Stomach (tissue), 9 donors: ENCODE data around the gene FLT3LG. TPM values are rescaled to one million over a fixed set of nuclear protein-coding genes. Genes with fewer than 3 reads are reported as not detected.
A peak's percentile ranks its signal among the peaks of the same experiment; 100 is the strongest.
"Not testable (repeated sequence)": the region's sequence is repeated elsewhere in the genome, so short reads cannot be mapped to it uniquely, and the experiment has no call there.

Experiments
- DNase-seq, 2 donors: peaks; one replicate each; pipeline versions ENCODE4 v3.0.0 to v3.0.0-alpha.2; 2013 to 2019
- H3K27ac ChIP-seq, 5 donors: fragments of 200-600 bp in 4 of 5; sonication (generic) in 4 of 5; one replicate each; pipeline ENCODE4 v1.5.1; 2013 to 2019; ENCODE audit warnings: mild to moderate bottlenecking in 1 of 5, moderate library complexity in 1 of 5
- H3K27me3 ChIP-seq, 3 donors: fragments of 200-600 bp; sonication (generic); one replicate each; pipeline ENCODE4 v1.5.1; 2017 to 2019; ENCODE audit warnings: mixed run types in 1 of 3
- H3K36me3 ChIP-seq, 4 donors: fragments of 200-600 bp; sonication (generic); 1 replicate in 3 of 4; 2 replicates in 1 of 4; pipeline ENCODE4 v1.5.1; 2016 to 2019
- H3K4me1 ChIP-seq, 4 donors: fragments of 200-600 bp; sonication (generic); one replicate each; pipeline ENCODE4 v1.5.1; 2016 to 2019
- H3K4me3 ChIP-seq, 4 donors: fragments of 200-600 bp; sonication (generic) in 3 of 4; one replicate each; pipeline ENCODE4 v1.5.1; 2016 to 2019; ENCODE audit warnings: mild to moderate bottlenecking in 1 of 4
- H3K9me3 ChIP-seq, 4 donors: fragments of 200-600 bp; sonication (generic); one replicate each; pipeline ENCODE4 v1.5.1; 2016 to 2019
- CTCF ChIP-seq, 7 experiments: fragments of 450-650 bp in 4 of 7; fragments of 200-600 bp in 3 of 7; sonication (generic) in 3 of 7; IDR thresholded peaks; one replicate each; pipeline ENCODE4 v1.5.1; 2016 to 2019; ENCODE audit warnings: antibody characterized with exemption in 7 of 7, control low read depth in 2 of 7, mild to moderate bottlenecking in 1 of 7
- EP300 ChIP-seq: sonication (generic); formaldehyde crosslinking; IDR thresholded peaks from one replicate; pipeline ENCODE4 v1.6.1; 2017; ENCODE audit warnings: antibody characterized with exemption
- POLR2A ChIP-seq, 4 donors: fragments of 450-650 bp; IDR thresholded peaks; one replicate each; pipeline ENCODE4 v1.6.1; 2016; ENCODE audit warnings: antibody characterized with exemption in 4 of 4, control low read depth in 2 of 4, mild to moderate bottlenecking in 1 of 4, moderate library complexity in 1 of 4
- POLR2AphosphoS5 ChIP-seq, 3 donors: sonication (generic); formaldehyde crosslinking; IDR thresholded peaks; one replicate each; pipeline ENCODE4 v1.6.1; 2016; ENCODE audit warnings: antibody characterized with exemption in 3 of 3
- WGBS, 5 donors: extraction: QIAGEN DNeasy Blood & Tissue Kit in 3 of 5; methylation state at CpG; one replicate each; pipeline versions ENCODE4 v1.1.5 to v1.1.7; 2013 to 2018; 5-methylcytosine and 5-hydroxymethylcytosine counted together
- intact Hi-C: fragments of 100-400 bp; cut with DNase I; formaldehyde crosslinking; loops from one replicate; pipeline ENCODE4 v1.15.1; 2023; ENCODE audit warnings: low total_unique reads
- polyA plus RNA-seq, 3 donors: library from polyadenylated mRNA; stranded (reverse); fragments of 200-250 nt; gene quantifications; one replicate each; pipeline ENCODE4 v1.2.3, GENCODE V29; 2013
- total RNA-seq, 5 donors: library from RNA; depleted of rRNA; stranded (reverse); fragments of >200 nt; gene quantifications; one replicate each; pipeline versions ENCODE4 v1.1.0 to v1.2.3, GENCODE V29; 2014 to 2016
- donor health status: healthy with polysubstance abuse.
- donor health status: Bipolar disorder and iron deficiency.
- donor health status: healthy.

Gene FLT3LG
- total and polyA plus RNA-seq, 8 donors: 1.3 to 14.5 (median 11.0) TPM; not detected in 3

- WGBS, 5 donors: 17 to 27% (median 22%) methylated on average over 14 of the region's 14 CpGs
- DNase-seq: no peak
- Histone ChIP-seq H3K9me3 (no peaks in the 10 kb centered on the region), H3K27me3 (peaks cover 5 to 62% (median 53%) of the 10 kb centered on the region in 3 donors), H3K36me3 (peaks cover 6 to 12% (median 9%) of the 10 kb centered on the region in 4 donors), H3K4me1 (peaks cover 0 to 35% (median 21%) of the 10 kb centered on the region in 4 donors), H3K4me3 (peak overlapping the region in 3 of 4 donors; percentile 54 to 89 (median 62)), H3K27ac (peak overlapping the region in 2 of 5 donors; percentile 85 to 89)
- intact Hi-C loops: loop anchor here (5.0 kb wide), 1 partner anchor 50 kb away; no protein-coding TSS in a partner anchor
- TF ChIP-seq POLR2AphosphoS5 (IDR thresholded peaks at IDR 0.05): no peak
- TF ChIP-seq CTCF (IDR thresholded peaks at IDR 0.05): no peak
These were observed 32.1 kb upstream of the FLT3LG start for GRCh38 chr19:49441960-49442350.

- intact Hi-C loops: loop anchor here (5.0 kb wide), 1 partner anchor 50 kb away; no protein-coding TSS in a partner anchor
- WGBS, 5 donors: 4 to 8% (median 7%) methylated on average over 11 of the region's 11 CpGs
- Histone ChIP-seq H3K9me3 (no peaks in the 10 kb centered on the region), H3K36me3 (peaks cover 6 to 16% (median 13%) of the 10 kb centered on the region in 4 donors), H3K4me3 (peak overlapping the region; percentile 54 to 89 (median 66)), H3K27me3 (peaks cover 5 to 58% (median 49%) of the 10 kb centered on the region in 3 donors), H3K4me1 (peaks cover 0 to 35% (median 22%) of the 10 kb centered on the region in 4 donors), H3K27ac (peak overlapping the region in 4 of 5 donors; percentile 35 to 89 (median 82))
- TF ChIP-seq POLR2AphosphoS5 (IDR thresholded peaks at IDR 0.05) (no peak), EP300 (no peak), POLR2A (IDR thresholded peaks at IDR 0.05) (no peak), CTCF (IDR thresholded peaks at IDR 0.05) (no peak)
- DNase-seq: no peak
These were observed 31.7 kb upstream of the FLT3LG start for GRCh38 chr19:49442354-49442753.

- TF ChIP-seq POLR2A (IDR thresholded peaks at IDR 0.05) (no peak), CTCF (IDR thresholded peaks at IDR 0.05) (no peak), EP300 (no peak), POLR2AphosphoS5 (IDR thresholded peaks at IDR 0.05) (no peak)
- Histone ChIP-seq H3K36me3 (peaks cover 6 to 21% (median 17%) of the 10 kb centered on the region in 4 donors), H3K4me3 (peak overlapping the region; percentile 54 to 89 (median 66)), H3K4me1 (peaks cover 0 to 39% (median 27%) of the 10 kb centered on the region in 4 donors), H3K27ac (peak overlapping the region; percentile 68 to 89 (median 82)), H3K27me3 (peaks cover 5 to 53% (median 43%) of the 10 kb centered on the region in 3 donors), H3K9me3 (no peaks in the 10 kb centered on the region)
- intact Hi-C loops: loop anchor here (5.0 kb wide), 1 partner anchor 51 kb away; no protein-coding TSS in a partner anchor
- peak; percentile 90 to 95 for DNase-seq
- WGBS, 5 donors: 1 to 3% (median 1%) methylated on average over 31 to 43 of the region's 43 CpGs
These were observed 31.1 kb upstream of the FLT3LG start for GRCh38 chr19:49442771-49443365.

GRCh38 chr19:49443366-49444099, 30.5 kb upstream of the FLT3LG start:
- intact Hi-C loops: loop anchor here (5.0 kb wide), 1 partner anchor 51 kb away; no protein-coding TSS in a partner anchor
- Histone ChIP-seq H3K9me3 (no peaks in the 10 kb centered on the region), H3K27ac (peak overlapping the region; percentile 68 to 89 (median 82)), H3K36me3 (peaks cover 6 to 28% (median 21%) of the 10 kb centered on the region in 4 donors), H3K27me3 (peaks cover 5 to 46% (median 38%) of the 10 kb centered on the region in 3 donors), H3K4me1 (peaks cover 0 to 46% (median 28%) of the 10 kb centered on the region in 4 donors), H3K4me3 (peak overlapping the region; percentile 54 to 89 (median 66))
- TF ChIP-seq EP300: no peak
- TF ChIP-seq POLR2A (IDR thresholded peaks at IDR 0.05): no peak
- peak in 6 of 7 experiments; percentile 26 to 93 (median 78) for TF ChIP-seq CTCF (IDR thresholded peaks at IDR 0.05)
- TF ChIP-seq POLR2AphosphoS5 (IDR thresholded peaks at IDR 0.05): peak in 1 of 3 donors; percentile 71
- DNase-seq: peak; percentile 95 to 98
- WGBS, 5 donors: 0% methylated on average over 36 to 47 of the region's 47 CpGs

GRCh38 chr19:49444100-49444700, 29.8 kb upstream of the FLT3LG start:
- H3K9me3 ChIP-seq, DNase-seq: not testable (repeated sequence)
- peaks cover 0 to 48% (median 29%) of the 10 kb centered on the region in 4 donors for H3K4me1 ChIP-seq
- peaks cover under 1 to 39% (median 32%) of the 10 kb centered on the region in 3 donors for H3K27me3 ChIP-seq
- intact Hi-C loops: loop anchor here (5.0 kb wide), 1 partner anchor 52 kb away; no protein-coding TSS in a partner anchor
- peaks cover 7 to 35% (median 28%) of the 10 kb centered on the region in 4 donors for H3K36me3 ChIP-seq
- H3K27ac ChIP-seq: peak overlapping the region in 1 of 5 donors; percentile 80
- H3K4me3 ChIP-seq: peak overlapping the region in 1 of 4 donors; percentile 70
- WGBS, 5 donors: 52 to 68% (median 56%) methylated on average over 5 of the region's 5 CpGs
